Ishikawa (cell line): ENCODE measurements around the gene PRMT7.

Experiments
- CEBPB ChIP-seq: IDR thresholded peaks from 2 replicates; pipeline ENCODE4 v1.6.1; 2012
- CREB1 ChIP-seq: IDR thresholded peaks from 2 replicates; pipeline ENCODE4 v1.6.1; 2012; ENCODE audit warnings: low read depth
- EGR1 ChIP-seq: IDR thresholded peaks from 2 replicates; pipeline ENCODE4 v1.6.1; 2012
- EP300 ChIP-seq: IDR thresholded peaks from 2 replicates; pipeline ENCODE4 v1.6.1; 2012; ENCODE audit warnings: borderline replicate concordance
- FOXM1 ChIP-seq: IDR thresholded peaks from 2 replicates; pipeline ENCODE4 v1.6.1; 2012; ENCODE audit warnings: low read depth, borderline replicate concordance
- MAX ChIP-seq: IDR thresholded peaks from 2 replicates; pipeline ENCODE4 v1.6.1; 2012
- NFIC ChIP-seq: IDR thresholded peaks from 2 replicates; pipeline ENCODE4 v1.6.1; 2012
- RAD21 ChIP-seq: IDR thresholded peaks from 2 replicates; pipeline ENCODE4 v1.6.1; 2012; ENCODE audit warnings: low read depth
- REST ChIP-seq: IDR thresholded peaks from 2 replicates; pipeline ENCODE4 v1.6.1; 2012; ENCODE audit warnings: low read depth, mild to moderate bottlenecking
- TAF1 ChIP-seq: IDR thresholded peaks from 2 replicates; pipeline ENCODE4 v1.6.1; 2012; ENCODE audit warnings: low read depth, mild to moderate bottlenecking
- TCF12 ChIP-seq: IDR thresholded peaks from 2 replicates; pipeline ENCODE4 v1.6.1; 2012; ENCODE audit warnings: low read depth
- TEAD4 ChIP-seq: IDR thresholded peaks from 2 replicates; pipeline ENCODE4 v1.6.1; 2012
- USF1 ChIP-seq: IDR thresholded peaks from 2 replicates; pipeline ENCODE4 v1.6.1; 2012
- YY1 ChIP-seq: IDR thresholded peaks from 2 replicates; pipeline ENCODE4 v1.6.1; 2012; ENCODE audit warnings: low read depth
- ZBTB7A ChIP-seq: IDR thresholded peaks from 2 replicates; pipeline ENCODE4 v1.6.1; 2012; ENCODE audit warnings: low read depth

PRMT7 gene

DNA sequence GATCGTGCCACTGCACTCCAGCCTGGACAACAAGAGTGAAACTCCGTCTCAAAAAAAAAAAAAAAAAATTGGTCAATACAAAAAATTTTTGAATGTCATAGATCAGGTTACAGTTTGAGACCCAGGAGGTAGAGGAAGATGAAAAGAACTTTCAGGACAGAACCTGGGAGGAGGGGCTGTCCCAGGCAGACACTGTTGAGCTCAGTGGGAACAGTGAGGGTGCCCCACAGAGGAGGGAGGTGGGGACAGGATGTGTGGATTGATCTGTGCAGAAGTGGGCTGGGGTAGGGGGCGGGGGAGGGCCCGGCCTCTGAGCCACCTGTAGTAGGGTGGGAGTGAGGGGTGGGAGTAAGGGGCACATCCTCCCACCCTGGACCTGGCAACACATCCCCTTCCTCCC is 58.3 kb downstream of the PRMT7 start:
- no peak for TF ChIP-seq EP300
- no peak for TF ChIP-seq EGR1
- TF ChIP-seq USF1: no peak
- no peak for TF ChIP-seq CEBPB
- TF ChIP-seq MAX: no peak
- no peak for TF ChIP-seq YY1
- no peak for TF ChIP-seq REST
- TF ChIP-seq NFIC: no peak
- TF ChIP-seq ZBTB7A: no peak
- no peak for TF ChIP-seq CREB1
- no peak for TF ChIP-seq TCF12
- TF ChIP-seq RAD21: no peak
- TF ChIP-seq TAF1: no peak
- no peak for TF ChIP-seq FOXM1
- TF ChIP-seq TEAD4: no peak

DNA sequence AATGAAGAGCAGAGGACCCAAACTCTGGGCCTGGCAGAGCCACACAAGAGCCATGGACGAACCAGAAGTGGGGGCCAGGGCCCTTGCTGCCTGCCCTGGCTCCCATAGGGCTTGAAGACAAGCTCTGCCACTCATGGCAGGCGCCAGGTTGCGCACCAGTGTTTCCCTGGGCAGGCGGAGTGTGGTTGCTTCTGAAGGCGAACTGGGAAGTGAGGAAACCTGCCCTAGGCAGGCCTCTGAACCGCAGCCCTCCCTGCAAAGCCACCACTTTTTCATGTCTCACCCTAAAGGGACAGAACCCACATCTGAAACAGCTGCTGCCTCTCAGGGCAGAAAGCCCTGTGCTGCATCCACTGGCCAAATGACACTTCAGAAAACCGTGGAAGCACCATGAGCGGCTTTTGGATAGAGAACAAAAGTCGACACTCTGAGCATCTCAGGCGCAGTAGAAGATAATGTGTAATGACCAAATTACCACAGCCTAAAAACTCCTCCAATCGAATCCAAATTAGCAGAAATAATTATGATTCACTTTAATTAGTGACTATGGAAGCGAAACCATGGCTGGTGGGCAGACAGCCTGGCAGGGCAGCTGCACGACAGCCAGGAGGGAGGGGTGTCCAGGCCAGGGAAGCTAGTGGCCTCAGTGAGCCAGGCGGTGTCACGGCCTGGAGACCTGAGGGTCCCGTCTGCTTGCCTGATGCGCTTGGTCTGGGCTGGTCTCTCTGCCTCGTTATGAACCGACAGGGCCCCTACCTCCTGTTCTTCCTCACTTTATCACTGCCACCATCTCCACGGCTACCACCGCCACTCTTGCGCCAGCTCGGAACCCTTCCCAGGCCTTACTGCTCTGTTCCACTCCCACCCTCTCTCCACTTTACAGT is 59.1 kb downstream of the PRMT7 start:
- TF ChIP-seq TAF1: no peak
- TF ChIP-seq YY1: no peak
- no peak for TF ChIP-seq RAD21
- no peak for TF ChIP-seq CREB1
- TF ChIP-seq USF1: no peak
- no peak for TF ChIP-seq EP300
- TF ChIP-seq ZBTB7A: no peak
- no peak for TF ChIP-seq TEAD4
- TF ChIP-seq CEBPB: no peak

DNA sequence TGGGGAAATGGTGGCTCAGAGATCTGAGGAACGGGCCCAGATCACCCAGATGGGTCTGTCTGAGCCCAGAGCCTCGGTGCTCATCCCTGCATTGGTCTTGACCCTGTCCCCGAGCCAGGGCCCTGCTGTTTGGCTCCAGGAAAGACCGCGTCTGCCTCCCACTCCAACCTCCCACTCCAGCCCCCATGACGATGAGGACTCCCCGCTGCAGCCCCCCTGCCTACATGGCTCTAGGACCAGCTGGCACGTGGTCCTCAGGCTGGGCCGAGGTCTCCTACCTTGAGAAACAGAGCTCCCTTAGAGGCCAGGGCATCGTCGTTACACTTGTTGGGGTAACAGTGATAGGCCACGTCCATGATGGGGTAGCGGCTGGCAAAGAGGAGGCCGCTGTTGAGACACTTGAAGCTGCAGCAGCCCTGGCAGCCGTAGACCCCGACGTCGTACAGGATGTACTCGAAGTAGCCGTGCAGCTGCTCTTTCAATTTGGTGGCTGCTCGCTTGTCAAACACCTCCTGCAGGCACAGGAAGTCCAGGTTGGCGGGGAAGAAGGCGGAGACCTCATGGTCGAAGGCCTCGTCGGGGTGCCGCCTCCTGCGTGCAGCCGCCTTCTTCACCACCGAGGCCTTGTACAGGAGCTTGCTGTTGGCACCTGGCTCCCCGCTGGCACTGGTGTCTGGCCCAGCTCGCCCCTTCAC is 59.9 kb downstream of the PRMT7 start:
- no peak for TF ChIP-seq REST
- no peak for TF ChIP-seq NFIC
- no peak for TF ChIP-seq ZBTB7A
- no peak for TF ChIP-seq CREB1
- no peak for TF ChIP-seq TCF12
- TF ChIP-seq FOXM1: no peak
- TF ChIP-seq TAF1: no peak
- TF ChIP-seq MAX: no peak
- no peak for TF ChIP-seq CEBPB
- TF ChIP-seq EGR1: no peak
- TF ChIP-seq TEAD4: no peak
- TF ChIP-seq RAD21: no peak
- no peak for TF ChIP-seq YY1
- TF ChIP-seq EP300: no peak
- no peak for TF ChIP-seq USF1

DNA sequence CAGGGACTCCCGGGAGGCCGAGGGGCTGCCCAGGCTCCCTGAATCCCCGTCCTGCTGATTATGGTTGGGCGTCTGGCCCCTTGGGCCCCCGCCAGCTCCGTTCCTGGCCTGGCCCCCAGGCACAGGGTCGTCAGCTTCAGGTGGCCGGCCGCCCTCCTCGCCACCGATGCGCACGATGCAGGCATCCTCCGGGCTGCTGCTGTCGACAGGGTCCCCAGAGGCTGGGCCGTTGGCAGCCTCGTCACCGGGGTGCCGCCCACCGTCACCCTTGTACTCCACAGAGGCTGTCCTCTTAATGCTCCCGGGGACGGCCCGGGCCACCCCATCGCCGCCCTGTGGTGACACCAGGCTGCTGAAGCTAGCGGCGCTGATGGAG is 60.4 kb downstream of the PRMT7 start:
- TF ChIP-seq CEBPB: no peak
- TF ChIP-seq YY1: no peak
- TF ChIP-seq MAX: no peak
- TF ChIP-seq TEAD4: no peak
- no peak for TF ChIP-seq RAD21
- TF ChIP-seq USF1: no peak
- TF ChIP-seq TAF1: no peak
- no peak for TF ChIP-seq NFIC
- TF ChIP-seq ZBTB7A: no peak
- TF ChIP-seq EP300: no peak
- no peak for TF ChIP-seq EGR1
- no peak for TF ChIP-seq TCF12
- no peak for TF ChIP-seq CREB1
- TF ChIP-seq REST: no peak
- no peak for TF ChIP-seq FOXM1
